NK-92 treated with Interleukin-12 subunit alpha and Interleukin-12 subunit beta, amount 100 ng/mL, for 24 hours (cell line): Measurements from ENCODE around the gene GALNTL6.

Experiments
- DNase-seq: peaks from one replicate; lab custom pipeline; 2025; lab: John Stamatoyannopoulos, UW

The GALNTL6 gene

DNA sequence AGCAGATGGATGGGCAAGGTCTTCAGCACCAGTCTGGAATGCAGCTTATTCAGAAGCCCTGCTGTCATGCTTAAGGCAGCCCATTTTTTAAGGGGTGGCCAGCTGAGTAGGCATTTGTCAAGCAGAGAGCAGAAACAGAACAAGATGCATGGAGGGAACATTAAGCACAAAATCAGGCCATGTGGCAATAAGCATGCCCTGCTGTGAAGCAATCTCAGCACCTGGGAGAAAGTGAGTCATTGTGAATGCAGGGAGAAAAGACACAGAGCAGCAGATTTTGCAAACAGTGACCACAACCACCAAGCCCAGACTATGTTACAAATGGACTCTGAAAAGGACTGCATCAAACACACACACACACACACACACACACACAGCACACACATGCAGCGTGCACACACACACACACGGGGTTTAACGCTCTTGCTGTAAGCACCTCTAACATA is 1261.3 kb downstream of the GALNTL6 start:
- peak; percentile 67 for DNase-seq

DNA sequence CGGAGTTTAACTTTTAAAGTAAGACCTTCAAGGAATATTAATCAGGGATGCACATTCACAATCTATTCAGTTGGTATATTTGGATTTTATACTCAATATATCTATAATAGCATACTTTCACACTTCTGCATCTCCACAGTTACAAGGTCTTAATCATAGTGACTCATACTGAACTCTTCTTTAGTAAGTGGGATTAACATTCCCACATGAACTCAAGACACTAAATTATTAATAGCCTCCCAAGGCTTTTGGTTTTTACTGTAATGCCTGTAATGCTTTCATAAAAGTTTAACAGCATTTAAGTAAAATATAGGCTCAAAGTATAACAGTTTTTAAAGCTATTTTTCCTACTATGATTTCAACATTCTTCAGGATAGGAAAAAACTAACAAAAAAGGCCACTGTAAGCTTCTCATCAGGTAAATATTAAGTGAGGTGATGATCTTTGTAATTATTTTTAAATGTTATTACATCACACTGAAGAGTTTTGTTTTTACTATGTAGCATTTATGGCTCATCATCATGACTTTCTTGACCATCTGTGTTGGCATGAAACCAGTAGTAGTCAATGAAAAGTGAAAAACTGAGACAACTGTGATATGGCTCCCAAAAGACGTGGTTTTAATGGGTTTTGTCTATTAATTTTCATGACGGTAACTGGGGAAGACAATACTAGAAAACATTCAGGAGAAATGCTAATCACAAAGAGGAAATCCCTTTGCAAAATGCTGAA is 1263.9 kb downstream of the GALNTL6 start:
- DNase-seq: no peak

DNA sequence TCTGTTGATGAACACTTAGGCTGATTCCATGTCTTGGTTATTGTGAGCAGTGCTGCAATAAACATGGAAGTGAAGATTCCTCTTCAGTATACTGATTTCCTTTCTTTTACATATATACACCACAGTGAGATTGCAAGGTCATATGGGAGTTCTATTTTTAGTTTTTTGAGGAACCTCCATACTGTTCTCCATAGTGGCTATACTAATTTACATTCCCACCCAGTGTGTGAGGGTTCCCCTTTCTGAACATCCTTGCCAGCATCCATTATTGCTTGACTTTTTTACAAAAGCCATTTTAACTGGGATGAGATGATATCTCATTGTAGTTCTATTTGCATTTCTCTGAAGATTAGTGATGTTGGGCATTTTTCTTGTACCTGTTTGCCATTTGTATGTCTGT is 1274.9 kb downstream of the GALNTL6 start:
- no peak for DNase-seq
